HG03108 (cell line): ENCODE results near the gene KRT6B.

Source experiments
- ATAC-seq: cut with Tn5 transposase; IDR thresholded peaks from one replicate; pipeline ENCODE4 v1.9.1; 2021; ENCODE audit warnings: moderate library complexity; ENCODE audit not compliant: unreplicated experiment

KRT6B gene

GRCh38 chr12:52437508-52437907 lies 14.4 kb downstream of the KRT6B start:
- no peak for ATAC-seq

- no peak for ATAC-seq
Observed at GRCh38 chr12:52436828-52437474, 15.0 kb downstream of the KRT6B start.

- no peak for ATAC-seq
Observed at GRCh38 chr12:52436000-52436827, 15.7 kb downstream of the KRT6B start.

- ATAC-seq = no peak
Observed at GRCh38 chr12:52435659-52435999, 16.3 kb downstream of the KRT6B start.

GRCh38 chr12:52434760-52435530 lies 17.0 kb downstream of the KRT6B start:
- ATAC-seq = no peak

- ATAC-seq = no peak
Observed at GRCh38 chr12:52434081-52434733, 17.7 kb downstream of the KRT6B start, which contains the start of gene KRT75. Gene KRT75, minus strand, starts transcription at chr12:52434371. Its CDS starts 67 bp downstream, at chr12:52434304.

GRCh38 chr12:52433501-52434080 lies 18.4 kb downstream of the KRT6B start:
- ATAC-seq = no peak

GRCh38 chr12:52432559-52433207 lies 19.3 kb downstream of the KRT6B start:
- ATAC-seq = no peak

- ATAC-seq = no peak
Observed at GRCh38 chr12:52428121-52428520, 23.8 kb downstream of the KRT6B start.

GRCh38 chr12:52427083-52427482 lies 24.9 kb downstream of the KRT6B start:
- ATAC-seq = no peak

GRCh38 chr12:52426034-52426433 lies 25.9 kb downstream of the KRT6B start:
- ATAC-seq = no peak

- no peak for ATAC-seq
Observed at GRCh38 chr12:52425466-52425865, 26.5 kb downstream of the KRT6B start.

GRCh38 chr12:52423661-52424500 lies 28.1 kb downstream of the KRT6B start:
- ATAC-seq = no peak

- no peak for ATAC-seq
Observed at GRCh38 chr12:52423035-52423434, 28.9 kb downstream of the KRT6B start.

- no peak for ATAC-seq
Observed at GRCh38 chr12:52419656-52420055, 32.3 kb downstream of the KRT6B start.

- ATAC-seq = no peak
Observed at GRCh38 chr12:52418576-52419110, 33.3 kb downstream of the KRT6B start.

GRCh38 chr12:52417740-52418139 lies 34.2 kb downstream of the KRT6B start:
- no peak for ATAC-seq

- ATAC-seq = no peak
Observed at GRCh38 chr12:52416795-52417194, 35.2 kb downstream of the KRT6B start.
